8988T (cell line): ENCODE data around the gene GRSF1.
"Not testable (repeated sequence)": the region's sequence is repeated elsewhere in the genome, so short reads cannot be mapped to it uniquely, and the experiment has no call there.

Source experiments
- DNase-seq: peaks from one replicate; pipeline ENCODE4 v3.0.0; 2011

GRSF1 gene

DNA sequence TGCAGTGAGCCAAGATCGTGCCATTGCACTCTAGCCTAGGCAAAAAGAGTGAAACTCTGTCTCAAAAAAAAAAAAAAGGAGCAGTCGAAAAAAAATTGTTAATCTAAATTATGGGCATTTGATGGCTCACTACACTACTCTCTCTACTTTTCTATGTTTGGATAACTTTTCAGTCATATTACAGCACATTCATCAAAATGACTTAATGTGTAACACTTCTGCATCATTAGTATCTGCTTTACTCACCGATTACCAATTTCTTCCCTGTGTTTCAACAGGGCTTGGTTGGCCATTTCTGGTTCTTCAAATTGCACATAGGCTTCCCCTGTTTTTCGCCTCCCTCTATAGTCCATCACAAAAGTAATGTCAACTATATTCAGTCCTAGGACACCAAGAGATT lies 8.4 kb downstream of the GRSF1 start:
- no peak for DNase-seq

DNA sequence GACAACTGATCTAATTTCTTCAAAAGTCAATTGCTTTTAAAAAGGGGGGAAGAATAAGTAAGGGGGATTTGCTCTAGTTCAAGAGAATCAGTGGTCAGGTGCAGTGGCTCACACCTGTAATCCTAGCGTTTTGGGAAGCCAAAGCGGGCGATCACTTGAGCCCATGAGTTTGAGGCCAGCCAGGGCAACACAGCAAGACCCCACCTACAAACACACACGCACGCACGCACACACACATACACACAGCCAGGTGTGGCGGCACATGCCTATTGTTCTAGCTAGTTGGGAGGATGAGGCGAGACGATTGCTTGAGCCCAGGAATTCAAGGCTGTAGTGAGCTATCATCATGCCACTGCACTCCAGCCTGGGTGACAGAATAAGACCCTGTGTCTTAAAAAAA lies 9.6 kb downstream of the GRSF1 start:
- DNase-seq: no peak

DNA sequence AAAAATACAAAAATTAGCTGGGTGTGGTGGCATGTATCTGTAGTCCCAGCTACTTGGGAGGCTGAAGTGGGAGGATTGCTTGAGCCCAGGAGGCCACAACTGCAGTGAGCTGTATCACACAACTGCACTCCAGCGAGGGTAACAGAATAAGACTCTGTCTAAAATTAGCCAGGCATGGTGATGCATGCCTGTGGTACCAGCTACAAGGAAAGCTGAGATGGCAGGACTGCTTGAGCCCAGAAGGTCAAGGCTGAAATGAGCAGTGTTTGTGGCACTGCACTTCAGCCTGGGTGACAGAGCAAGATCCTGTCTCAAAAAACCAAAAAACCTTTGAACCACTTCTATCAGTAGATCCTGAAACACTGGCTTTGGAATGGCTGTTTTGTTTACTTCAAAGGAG lies 10.2 kb downstream of the GRSF1 start:
- no peak for DNase-seq

DNA sequence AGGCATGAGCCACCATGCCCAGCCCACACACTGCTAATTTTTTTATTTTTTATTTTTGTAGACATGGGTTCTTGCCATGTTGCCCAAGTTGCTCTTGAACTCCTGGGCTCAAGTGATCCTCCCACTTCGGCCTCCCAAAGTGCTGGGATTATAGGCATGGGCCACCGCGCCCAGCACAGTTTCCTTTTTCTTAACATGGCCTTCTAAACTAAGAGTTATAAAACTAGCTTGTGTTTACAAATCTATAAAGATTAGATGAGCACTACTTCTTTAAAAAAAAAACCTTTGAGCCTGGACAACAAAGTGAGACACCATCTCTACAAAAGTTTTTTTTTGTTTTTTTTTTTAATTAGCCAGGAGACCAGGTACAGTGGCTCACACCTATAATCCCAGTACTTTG lies 10.7 kb downstream of the GRSF1 start:
- DNase-seq: no peak

DNA sequence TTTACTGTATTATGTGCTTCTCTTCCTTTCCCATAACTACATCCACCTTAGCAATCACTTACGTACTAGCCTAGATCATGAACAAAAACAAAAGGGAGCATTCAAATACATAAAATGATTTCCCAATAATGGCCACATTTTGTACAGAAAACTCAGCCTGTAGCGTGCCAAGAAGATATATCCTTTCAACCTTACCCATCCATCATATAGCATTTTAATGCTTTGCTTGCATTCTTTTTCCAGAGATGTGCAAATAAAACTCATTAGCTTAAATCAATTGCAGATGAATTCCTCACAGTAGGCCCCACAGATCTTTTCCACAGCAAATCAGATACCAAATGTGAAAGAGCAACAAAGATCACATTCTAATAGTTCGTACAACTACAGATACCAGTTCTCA lies 20.8 kb downstream of the GRSF1 start:
- no peak for DNase-seq

DNA sequence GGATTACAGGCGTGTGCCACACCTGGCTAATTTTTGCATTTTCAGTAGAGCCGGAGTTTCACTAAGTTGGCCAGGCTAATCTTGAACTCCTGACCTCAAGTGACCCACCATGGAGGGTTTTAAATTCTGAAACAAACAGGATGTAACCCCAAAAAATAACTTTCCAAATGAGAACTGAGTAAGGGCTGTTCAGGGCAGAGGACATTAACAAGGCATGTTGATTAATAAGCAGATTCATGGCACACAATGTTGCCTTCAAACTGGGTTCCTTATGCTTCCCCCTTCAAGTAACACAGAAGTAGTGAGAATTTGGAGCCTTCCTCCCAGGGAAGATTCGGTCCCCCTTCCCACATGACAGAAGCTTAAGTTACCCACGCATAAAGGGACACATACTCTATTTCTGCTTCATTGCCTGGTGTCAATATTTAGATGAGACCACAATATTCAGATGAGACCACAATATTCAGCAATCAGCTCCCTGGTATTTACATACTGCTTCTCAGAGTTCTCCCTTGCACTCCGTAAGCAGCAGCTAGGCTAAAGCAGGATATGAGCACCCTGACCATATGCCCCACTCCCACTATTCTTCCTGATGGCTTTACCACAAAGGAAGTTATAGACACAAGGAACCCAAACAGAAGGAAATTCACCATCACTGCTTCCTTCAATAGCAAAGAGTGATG lies 21.4 kb downstream of the GRSF1 start:
- DNase-seq: no peak

DNA sequence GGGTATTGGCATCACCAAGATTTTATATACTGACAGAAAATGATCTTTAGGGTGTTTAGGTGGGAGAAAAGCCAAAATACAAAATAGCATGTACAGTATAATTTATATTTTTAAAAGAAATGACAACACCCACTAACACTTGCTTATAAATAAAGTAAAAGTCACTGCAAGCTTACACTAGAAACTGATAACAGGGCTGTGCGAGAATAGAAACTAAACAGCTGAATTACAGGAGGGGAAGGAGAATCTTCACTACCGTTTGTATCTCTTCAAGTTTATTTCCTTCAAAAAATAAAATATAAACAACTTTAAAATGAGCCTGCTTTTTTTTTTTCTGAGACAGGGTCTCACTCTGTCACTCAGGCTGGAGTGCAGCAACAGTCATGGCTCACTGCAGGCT lies 22.8 kb downstream of the GRSF1 start:
- no peak for DNase-seq

DNA sequence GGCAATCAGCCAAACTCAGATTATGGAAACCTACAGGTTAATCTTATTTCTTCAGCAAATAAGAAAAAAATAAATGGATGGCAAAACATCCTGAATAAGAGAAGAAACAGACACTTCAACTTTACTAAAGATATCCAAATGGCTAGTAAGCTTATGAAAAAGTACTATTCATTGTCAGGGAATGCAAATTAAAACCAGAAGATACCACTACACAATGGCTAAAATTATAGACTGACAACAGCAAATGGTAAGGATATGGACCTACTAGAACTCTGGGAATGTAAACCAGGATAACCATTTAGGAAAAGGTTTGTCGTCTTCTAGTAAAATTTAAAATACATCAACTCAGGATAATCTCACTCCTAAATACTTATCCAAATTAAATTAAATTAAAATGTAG lies 24.3 kb downstream of the GRSF1 start:
- DNase-seq: no peak

DNA sequence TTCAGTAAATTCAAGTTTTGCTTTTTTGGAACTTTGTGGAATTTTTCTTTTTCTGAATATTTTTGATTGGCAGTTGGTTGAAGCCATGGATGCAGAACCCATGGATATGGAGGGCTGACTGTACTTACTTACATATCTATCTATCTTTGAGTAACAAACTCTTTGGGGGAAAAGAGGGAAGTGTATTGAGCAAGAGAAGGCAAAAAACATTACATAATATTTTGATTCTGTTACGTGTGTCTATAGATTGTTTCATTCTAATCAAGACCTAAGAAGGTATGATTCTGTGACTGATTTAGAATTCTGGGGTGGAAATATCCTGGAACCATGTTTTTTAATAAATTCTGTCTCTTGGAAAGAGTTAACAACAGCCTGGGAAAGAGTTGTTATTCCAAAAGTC lies 31.5 kb downstream of the GRSF1 start:
- DNase-seq: no peak

DNA sequence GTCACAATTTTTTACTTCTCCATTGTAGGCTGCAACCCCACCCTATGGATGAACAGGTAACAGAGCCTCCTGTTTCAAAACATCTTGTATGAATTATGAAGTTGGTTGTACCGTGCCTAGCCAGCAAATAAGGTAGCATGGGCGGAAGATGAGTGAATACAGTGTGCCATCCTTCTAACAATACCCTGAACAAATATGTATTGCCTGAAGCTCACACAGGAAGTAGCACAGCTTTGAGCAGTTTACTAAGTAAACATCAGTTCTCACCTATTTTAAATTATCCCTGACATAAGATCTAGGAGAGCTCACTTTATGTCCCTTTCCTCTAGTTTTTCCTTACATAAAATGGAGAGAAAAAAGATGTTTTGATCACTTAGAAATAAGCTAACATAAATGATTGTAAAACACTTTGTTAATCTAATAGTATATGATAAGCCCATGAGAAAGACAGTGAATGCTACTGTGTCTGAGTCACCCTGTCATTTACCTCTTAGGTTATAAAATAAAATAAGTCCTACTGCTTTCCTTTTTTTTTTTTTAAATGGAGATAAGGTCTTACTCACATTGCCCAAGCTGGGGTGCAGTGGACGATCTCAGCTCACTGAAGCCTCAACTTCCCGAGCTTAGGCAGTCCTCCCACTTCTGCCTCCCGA lies 36.6 kb downstream of the GRSF1 start:
- DNase-seq: no peak

DNA sequence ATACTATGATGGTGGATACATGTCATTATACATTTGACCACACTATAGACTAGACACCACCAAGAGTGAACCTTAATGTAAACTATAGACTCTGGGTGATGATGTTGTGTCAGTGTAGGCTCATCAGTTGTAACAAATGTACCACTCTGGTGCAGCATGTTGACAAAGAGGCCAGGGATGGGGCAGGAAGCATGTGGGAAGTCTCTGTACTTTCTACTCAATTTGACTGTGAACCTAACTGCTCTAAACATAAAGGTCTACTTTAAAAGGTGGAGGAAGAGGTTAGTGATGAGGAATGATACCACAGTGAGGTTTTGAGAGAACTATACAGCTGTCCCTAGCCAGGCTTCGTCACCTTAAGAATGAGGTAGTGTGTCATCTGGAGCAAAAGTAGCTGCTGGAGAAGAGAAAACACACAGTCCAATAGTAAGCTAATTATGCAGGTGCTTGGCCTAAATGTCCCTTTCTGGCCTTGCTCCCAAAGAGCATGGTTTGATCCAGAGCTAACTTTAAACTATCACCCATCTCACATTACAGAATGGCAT lies 38.4 kb downstream of the GRSF1 start:
- no peak for DNase-seq

DNA sequence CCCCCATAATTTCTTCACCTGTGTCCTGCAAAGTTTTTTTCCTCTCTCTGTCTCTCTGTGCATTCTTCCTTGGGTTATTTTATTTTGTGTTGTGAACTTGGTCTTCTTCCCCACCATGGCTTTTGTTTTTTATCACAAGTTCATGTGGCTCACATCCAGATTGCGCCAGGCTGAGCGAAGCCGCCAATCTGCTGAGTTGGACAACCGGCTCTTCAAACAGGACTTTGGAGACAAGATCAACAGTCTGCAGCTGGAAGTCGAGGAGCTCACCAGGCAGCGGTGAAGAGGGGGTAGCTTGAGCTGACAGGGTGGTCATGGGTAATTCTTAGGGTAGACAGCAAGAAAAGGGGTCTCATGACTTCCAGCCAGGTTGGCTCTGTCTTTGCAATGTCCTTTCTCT lies 46.1 kb downstream of the GRSF1 start:
- DNase-seq: no peak

DNA sequence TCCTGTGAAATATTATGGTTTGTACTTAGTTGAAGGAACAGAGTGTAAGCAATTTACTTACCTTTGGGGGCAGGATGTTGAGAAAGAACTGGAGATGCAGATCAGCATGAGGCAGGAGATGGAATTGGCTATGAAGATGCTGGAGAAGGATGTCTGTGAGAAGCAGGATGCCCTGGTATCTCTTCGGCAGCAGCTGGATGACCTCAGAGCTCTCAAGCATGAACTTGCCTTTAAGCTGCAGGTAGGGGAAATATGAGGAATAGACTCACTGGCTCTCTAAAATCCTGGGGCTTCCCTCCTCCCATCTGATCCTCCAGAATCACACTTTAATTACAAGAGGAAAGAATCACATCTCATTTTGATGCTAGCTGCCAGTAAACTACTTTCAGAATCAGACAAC lies 51.0 kb downstream of the GRSF1 start:
- no peak for DNase-seq

DNA sequence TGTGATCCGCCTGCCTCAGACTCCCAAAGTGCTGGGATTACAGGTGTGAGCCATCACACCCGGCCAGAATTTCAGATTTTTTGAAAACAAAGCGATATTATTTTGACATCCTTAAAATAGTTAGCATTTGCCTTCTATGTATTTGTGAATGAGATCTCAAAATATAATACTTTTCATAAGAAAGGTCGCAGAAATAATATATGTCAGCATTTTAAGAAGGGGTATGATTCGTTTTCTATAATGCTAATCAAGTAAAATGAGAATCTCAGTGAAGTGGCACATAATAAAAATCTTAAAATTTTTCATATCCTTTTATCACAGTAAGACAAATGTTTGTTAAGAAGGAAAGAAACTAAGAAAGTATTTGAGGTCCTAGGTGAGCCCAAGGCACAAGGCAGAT lies 52.2 kb downstream of the GRSF1 start:
- no peak for DNase-seq

DNA sequence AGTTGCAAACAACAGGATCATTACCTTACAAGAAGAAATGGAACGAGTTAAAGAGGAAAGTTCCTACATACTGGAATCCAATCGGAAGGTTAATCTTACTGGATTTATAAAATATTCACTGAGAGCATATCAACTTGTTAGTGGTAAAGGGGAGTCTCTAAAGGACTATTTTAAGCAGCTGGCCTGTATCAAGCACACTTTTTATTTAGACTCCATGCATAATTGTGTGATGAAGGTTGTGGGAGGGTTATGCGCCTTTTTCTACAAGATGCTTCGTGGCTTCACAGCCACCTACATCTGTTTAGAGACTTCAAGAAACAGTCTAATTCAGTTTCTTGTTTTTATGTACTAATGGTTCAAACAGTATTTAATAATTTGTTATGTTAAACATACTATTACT lies 56.6 kb downstream of the GRSF1 start:
- DNase-seq: no peak

DNA sequence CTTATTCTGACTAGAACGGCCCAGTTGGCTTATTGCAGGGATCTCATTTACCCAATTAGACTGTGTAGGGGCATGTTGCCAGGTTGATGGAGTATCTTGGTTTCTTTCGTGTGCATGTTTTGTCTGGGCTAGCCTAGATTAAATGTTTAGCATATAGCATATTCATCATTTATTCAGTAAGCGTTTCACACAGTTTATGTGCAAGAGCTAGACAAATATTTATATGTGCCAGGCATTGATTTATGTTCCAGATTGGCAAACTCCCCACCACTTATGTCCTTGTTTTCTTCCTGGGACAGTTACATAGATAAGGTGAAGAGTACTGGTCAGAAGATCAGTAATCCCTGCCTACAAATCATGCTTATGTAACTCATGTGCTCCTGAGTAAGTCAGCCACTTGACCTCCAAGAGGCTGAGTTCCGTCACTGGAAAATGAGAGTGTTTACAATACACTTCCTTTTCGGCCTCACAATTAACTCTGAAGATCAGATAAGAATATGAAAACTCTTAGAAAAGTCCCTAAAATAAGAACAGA lies 60.7 kb downstream of the GRSF1 start:
- no peak for DNase-seq

DNA sequence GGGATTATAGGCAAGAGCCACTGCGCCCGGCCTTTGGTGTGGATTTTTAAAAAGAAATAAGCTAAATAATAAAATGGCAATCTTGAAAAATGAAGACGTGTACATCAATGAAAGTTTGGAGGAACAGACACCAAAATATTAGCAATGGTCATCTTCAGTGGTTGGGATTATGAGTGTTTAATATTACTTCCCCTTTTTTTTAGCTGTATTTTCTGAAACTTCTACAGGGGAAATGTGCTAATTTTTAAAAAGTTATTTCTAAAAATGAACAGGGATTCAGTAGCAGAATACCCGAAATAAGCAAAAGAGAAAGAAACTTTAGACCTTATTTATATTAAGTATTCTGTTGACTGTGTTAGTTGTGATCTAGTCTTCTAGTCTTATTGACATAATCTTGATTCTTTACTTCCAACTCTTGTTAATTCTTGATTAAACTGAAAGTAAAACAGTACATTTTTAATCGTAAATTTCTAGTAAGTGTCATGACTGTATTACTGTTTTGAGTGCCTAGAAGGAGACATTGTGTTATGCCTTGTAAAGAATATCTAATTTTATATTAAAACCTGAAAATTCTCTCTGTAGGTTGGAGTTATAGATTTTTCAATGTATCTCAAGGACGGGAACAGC lies 66.6 kb downstream of the GRSF1 start:
- no peak for DNase-seq

DNA sequence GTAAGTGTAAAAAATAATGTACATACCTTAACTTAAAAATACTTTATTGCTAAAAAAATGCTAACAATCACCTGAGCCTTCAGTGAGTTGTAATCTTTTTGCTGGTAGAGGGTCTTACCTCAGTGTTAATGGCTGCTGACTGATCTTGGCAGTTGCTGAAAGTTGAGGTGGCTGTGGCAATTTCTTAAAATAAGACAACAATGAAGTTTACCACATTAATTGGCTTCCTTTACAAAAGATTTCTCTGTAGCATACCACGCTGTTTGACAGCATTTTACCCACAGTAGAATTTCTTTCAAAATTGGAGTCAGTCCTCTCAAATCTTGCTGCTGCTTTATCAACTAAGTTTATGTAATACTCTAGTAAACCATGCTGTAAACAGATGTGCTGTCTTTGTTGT lies 70.3 kb downstream of the GRSF1 start:
- not testable (repeated sequence) for DNase-seq

DNA sequence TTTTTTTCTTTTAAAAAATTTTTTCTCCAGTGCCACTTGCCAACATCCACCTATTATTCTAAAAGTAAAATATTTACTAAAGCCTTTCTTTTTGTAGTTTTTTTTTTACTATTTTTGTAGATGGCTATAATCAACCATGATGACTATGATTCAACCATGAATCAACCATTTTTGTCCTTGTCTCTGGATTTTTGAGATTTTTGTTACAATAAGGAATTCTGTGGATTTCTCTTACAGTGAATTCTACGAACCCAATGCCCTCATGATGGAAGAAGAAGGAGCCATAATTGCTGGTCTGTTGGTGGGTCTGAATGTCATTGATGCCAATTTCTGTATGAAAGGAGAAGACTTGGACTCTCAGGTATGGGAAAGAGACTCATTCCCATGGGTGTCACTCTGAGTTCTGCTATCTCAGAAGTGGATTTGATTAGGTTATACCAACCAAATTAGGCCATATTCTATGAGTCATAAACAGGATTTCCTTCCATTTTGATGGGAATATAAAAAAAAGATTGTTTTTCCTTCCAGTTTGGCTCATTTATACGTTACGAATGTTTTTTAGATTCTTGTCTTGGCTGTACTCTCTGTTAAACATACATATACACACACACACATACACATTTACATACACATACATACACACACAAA lies 71.3 kb downstream of the GRSF1 start:
- no peak for DNase-seq
